B cell (primary cell): ENCODE data around the gene MMS19. TPM values are rescaled to one million over a fixed set of nuclear protein-coding genes. Genes with fewer than 3 reads are reported as not detected.

Experiments used
- ATAC-seq: fragments of 200-7000 bp; cut with Tn5 transposase; one replicate; pipeline ENCODE4 v1.10.0; 2021; ENCODE audit warnings: low read depth, mild to moderate bottlenecking, moderate number of reproducible peaks, moderate library complexity
- CTCF ChIA-PET: fragments of 350-600 bp; sonication (Branson Sonifier 250); formaldehyde crosslinking; loops from one replicate; lab custom pipeline; 2021; ENCODE audit warnings: antibody characterized with exemption, inconsistent platforms; lab: Charles Lee
- POLR2A ChIA-PET: fragments of 350-600 bp; sonication (Branson Sonifier 250); formaldehyde crosslinking; loops from one replicate; lab custom pipeline; 2021; ENCODE audit warnings: antibody characterized with exemption; lab: Charles Lee
- DNase-seq: peaks from one replicate; pipeline ENCODE4 v3.0.0; 2013
- H2AFZ ChIP-seq: 2 replicates; pipeline ENCODE4 v1.6.1; 2012; ENCODE audit warnings: mild to moderate bottlenecking, low read depth, low read length; ENCODE audit not compliant: insufficient read depth, poor library complexity, severe bottlenecking
- H3K27ac ChIP-seq, 2 donors: 1 replicate in 1 of 2; 2 replicates in 1 of 2; pipeline ENCODE4 v1.5.1; 2012 to 2013; ENCODE audit warnings: low read length in 2 of 2, mild to moderate bottlenecking in 2 of 2, moderate library complexity in 1 of 2
- H3K27me3 ChIP-seq, 4 experiments: fragments of 200-600 bp in 1 of 4; sonication (generic) in 1 of 4; replicated peaks in 1 of 4; 1 replicate in 2 of 4; 2 replicates in 2 of 4; pipeline versions ENCODE4 v1.6.1 to v1.7.0; 2013 to 2016; ENCODE audit warnings: low read length in 3 of 4, mild to moderate bottlenecking in 2 of 4, mixed read lengths in 1 of 4, moderate library complexity in 1 of 4; ENCODE audit not compliant: insufficient read depth in 4 of 4, control insufficient read depth in 3 of 4; ENCODE audit errors: control extremely low read depth in 1 of 4
- H3K36me3 ChIP-seq, 2 experiments: replicated peaks in 1 of 2; 1 replicate in 1 of 2; 2 replicates in 1 of 2; pipeline versions ENCODE4 v1.6.1 to v1.7.1; 2013; ENCODE audit warnings: low read length in 1 of 2; ENCODE audit not compliant: insufficient read depth in 2 of 2, control insufficient read depth in 1 of 2; ENCODE audit errors: control extremely low read depth in 1 of 2, extremely low read depth in 1 of 2
- H3K4me1 ChIP-seq, 2 donors: fragments of 200-600 bp in 1 of 2; sonication (generic) in 1 of 2; 1 replicate in 1 of 2; 2 replicates in 1 of 2; pipeline versions ENCODE4 v1.5.1 to v1.6.1; 2013 to 2017; ENCODE audit warnings: low read length in 2 of 2; ENCODE audit not compliant: control insufficient read depth in 2 of 2, insufficient read depth in 2 of 2
- H3K4me2 ChIP-seq: replicated peaks from 2 replicates; pipeline ENCODE3; 2012; ENCODE audit warnings: mild to moderate bottlenecking, low read depth, low read length; ENCODE audit not compliant: poor library complexity, severe bottlenecking
- H3K4me3 ChIP-seq, 5 experiments: fragments of 200-600 bp in 1 of 5; sonication (generic) in 1 of 5; 1 replicate in 3 of 5; 2 replicates in 2 of 5; pipeline versions ENCODE4 v1.5.1 to v1.7.0; 2011 to 2016; ENCODE audit warnings: low read length in 4 of 5, mild to moderate bottlenecking in 4 of 5, low read depth in 2 of 5, control low read depth in 1 of 5, moderate library complexity in 1 of 5; ENCODE audit not compliant: insufficient read depth in 1 of 5; ENCODE audit errors: control extremely low read depth in 1 of 5, extremely low read depth in 1 of 5
- H3K79me2 ChIP-seq: fragments of 200-600 bp; sonication (generic); one replicate; pipeline ENCODE4 v1.6.0; 2016; ENCODE audit warnings: low read length; ENCODE audit not compliant: control insufficient read depth, insufficient read depth
- H3K9ac ChIP-seq: fragments of 200-600 bp; sonication (generic); 2 replicates; pipeline ENCODE4 v1.6.1; 2017; ENCODE audit warnings: mild to moderate bottlenecking, low read length, moderate library complexity
- H3K9me3 ChIP-seq, 3 donors: one replicate each; pipeline versions ENCODE4 v1.6.1 to v1.7.1; 2013; ENCODE audit warnings: low read length in 2 of 3; ENCODE audit not compliant: control insufficient read depth in 2 of 3, insufficient read depth in 1 of 3; ENCODE audit errors: control extremely low read depth in 1 of 3
- H4K20me1 ChIP-seq: 2 replicates; pipeline ENCODE4 v1.6.0; 2012; ENCODE audit warnings: mild to moderate bottlenecking, low read length; ENCODE audit not compliant: insufficient read depth, control insufficient read depth, poor library complexity, severe bottlenecking
- H3K27ac Mint-ChIP-seq: one replicate; pipeline ENCODE4 v1.8.0; 2021; ENCODE audit warnings: mixed read lengths
- H3K27me3 Mint-ChIP-seq: one replicate; pipeline ENCODE4 v1.8.0; 2021; ENCODE audit warnings: mixed read lengths
- H3K4me1 Mint-ChIP-seq: one replicate; pipeline ENCODE4 v1.8.0; 2021; ENCODE audit warnings: mixed read lengths
- H3K4me3 Mint-ChIP-seq: one replicate; pipeline ENCODE4 v1.8.0; 2021; ENCODE audit warnings: mixed read lengths
- H3K9me3 Mint-ChIP-seq: one replicate; pipeline ENCODE4 v1.8.0; 2022; ENCODE audit warnings: mixed read lengths; ENCODE audit not compliant: insufficient read depth
- EZH2 ChIP-seq: IDR thresholded peaks from 2 replicates; pipeline ENCODE4 v1.6.1; 2012; ENCODE audit warnings: borderline replicate concordance, low read depth, mild to moderate bottlenecking, moderate library complexity, low read length; ENCODE audit not compliant: insufficient read depth, poor library complexity, severe bottlenecking
- WGBS: methylation state at CpG from one replicate; pipeline ENCODE4 v1.1.5; 2013; ENCODE audit warnings: missing lambda C conversion rate; ENCODE audit not compliant: insufficient coverage; 5-methylcytosine and 5-hydroxymethylcytosine counted together
- intact Hi-C: fragments of 100-400 bp; cut with micrococcal nuclease; formaldehyde crosslinking; loops from one replicate; pipeline ENCODE4 v1.10.0; 2022
- polyA plus RNA-seq: library from polyadenylated mRNA; depleted of rRNA; stranded (reverse); fragments of >200 nt; gene quantifications from 2 replicates; pipeline ENCODE4 v1.2.3, GENCODE V29; 2012
- total RNA-seq, 2 donors: library from RNA; stranded (reverse); fragments of 120-200 nt in 1 of 2; gene quantifications; 1 replicate in 1 of 2; 2 replicates in 1 of 2; pipeline versions ENCODE4 v1.2.3 to v1.2.4, GENCODE V29; 2013 to 2022
- TF ChIP-seq, protein P1 (sequence below): fragments of 200-600 bp; IDR thresholded peaks from one replicate; pipeline ENCODE4 v1.8.0; 2022; ENCODE audit warnings: antibody characterized with exemption, mild to moderate bottlenecking

MMS19 gene
- total and polyA plus RNA-seq, 2 donors (not counting 1 experiment from before 2014, with no cell fraction given), result 82.1 to 102 TPM

DNA sequence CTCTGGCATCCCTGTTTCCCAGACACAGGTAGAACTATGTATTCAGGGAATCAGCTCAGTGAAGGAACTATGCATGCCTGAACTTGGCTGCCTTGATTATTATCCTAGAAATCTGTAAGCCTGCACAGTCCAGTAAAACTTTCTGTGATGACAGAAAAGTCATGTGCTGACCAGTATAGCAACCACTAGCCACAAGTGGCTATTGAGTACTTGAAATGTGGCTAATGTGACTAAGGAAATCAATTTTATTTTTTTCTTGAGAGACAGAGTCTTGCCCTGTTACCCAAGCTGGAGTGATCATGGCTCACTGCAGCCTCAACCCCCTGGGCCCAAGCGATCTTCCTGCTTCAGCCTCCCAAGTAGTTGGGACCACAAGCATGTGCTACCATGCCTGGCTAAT, 55.9 kb downstream of the MMS19 start:
- Histone ChIP-seq H3K9ac (no peak overlapping the region), H3K4me2 (no peak overlapping the region), H3K27ac (no peak overlapping the region), H3K4me1 (peaks cover 17 to 25% of the 10 kb centered on the region in 2 donors), H3K27me3 (no peaks in the 10 kb centered on the region), H3K79me2 (peaks cover 42% of the 10 kb centered on the region), H3K9me3 (no peaks in the 10 kb centered on the region), H3K4me3 (no peak overlapping the region), H4K20me1 (no peaks in the 10 kb centered on the region), H2AFZ (no peak overlapping the region), H3K36me3 (peaks cover 0 to 33% of the 10 kb centered on the region in 2 experiments)
- intact Hi-C loops, result no loop called here
- WGBS, result 100% methylated on average over 1 of the region's 1 CpG
- no peak overlapping the region for H3K4me3 Mint-ChIP-seq
- DNase-seq (no peak), ATAC-seq (no peak)
- no peaks in the 10 kb centered on the region for H3K9me3 Mint-ChIP-seq
- ChIA-PET POLR2A (no interaction called here), CTCF (interaction anchor here (0.9 kb wide), 1 partner anchor 14 kb away, joined by 3 read pairs; no protein-coding TSS in a partner anchor)
- peaks cover 31% of the 10 kb centered on the region for H3K4me1 Mint-ChIP-seq
- TF ChIP-seq EZH2, result no peak
- TF ChIP-seq, protein P1, sequence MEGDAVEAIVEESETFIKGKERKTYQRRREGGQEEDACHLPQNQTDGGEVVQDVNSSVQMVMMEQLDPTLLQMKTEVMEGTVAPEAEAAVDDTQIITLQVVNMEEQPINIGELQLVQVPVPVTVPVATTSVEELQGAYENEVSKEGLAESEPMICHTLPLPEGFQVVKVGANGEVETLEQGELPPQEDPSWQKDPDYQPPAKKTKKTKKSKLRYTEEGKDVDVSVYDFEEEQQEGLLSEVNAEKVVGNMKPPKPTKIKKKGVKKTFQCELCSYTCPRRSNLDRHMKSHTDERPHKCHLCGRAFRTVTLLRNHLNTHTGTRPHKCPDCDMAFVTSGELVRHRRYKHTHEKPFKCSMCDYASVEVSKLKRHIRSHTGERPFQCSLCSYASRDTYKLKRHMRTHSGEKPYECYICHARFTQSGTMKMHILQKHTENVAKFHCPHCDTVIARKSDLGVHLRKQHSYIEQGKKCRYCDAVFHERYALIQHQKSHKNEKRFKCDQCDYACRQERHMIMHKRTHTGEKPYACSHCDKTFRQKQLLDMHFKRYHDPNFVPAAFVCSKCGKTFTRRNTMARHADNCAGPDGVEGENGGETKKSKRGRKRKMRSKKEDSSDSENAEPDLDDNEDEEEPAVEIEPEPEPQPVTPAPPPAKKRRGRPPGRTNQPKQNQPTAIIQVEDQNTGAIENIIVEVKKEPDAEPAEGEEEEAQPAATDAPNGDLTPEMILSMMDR, result no peak
- H3K27ac Mint-ChIP-seq, result no peak overlapping the region
- H3K27me3 Mint-ChIP-seq, result no peaks in the 10 kb centered on the region

DNA sequence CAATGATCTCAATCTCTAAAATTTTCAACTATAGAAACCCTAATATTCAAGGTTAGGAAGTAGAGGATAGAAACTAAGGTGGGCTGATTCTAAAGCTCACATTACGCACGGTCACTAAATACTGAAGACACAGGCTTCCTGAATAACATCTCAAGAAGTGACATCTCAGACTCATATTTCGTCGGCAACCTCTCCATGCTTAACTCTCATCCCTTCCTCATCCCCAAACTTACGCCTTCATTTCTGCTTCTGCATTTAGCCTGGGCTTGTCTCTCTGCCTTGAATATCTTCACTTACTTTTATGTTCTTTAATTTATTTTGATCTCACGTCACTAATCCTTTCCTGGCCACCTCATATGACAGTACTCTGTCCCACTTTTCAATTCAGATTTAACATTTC, 63.0 kb downstream of the MMS19 start:
- Mint-ChIP-seq H3K4me1 (no peaks in the 10 kb centered on the region), H3K27ac (no peak overlapping the region), H3K4me3 (no peak overlapping the region), H3K9me3 (no peaks in the 10 kb centered on the region), H3K27me3 (no peaks in the 10 kb centered on the region)
- TF ChIP-seq EZH2, result no peak
- TF ChIP-seq, protein P1, result no peak
- Histone ChIP-seq H3K9me3 (no peaks in the 10 kb centered on the region), H3K4me1 (no peaks in the 10 kb centered on the region), H3K27me3 (no peaks in the 10 kb centered on the region), H3K9ac (no peak overlapping the region), H3K4me3 (no peak overlapping the region), H3K79me2 (no peaks in the 10 kb centered on the region), H3K4me2 (no peak overlapping the region), H4K20me1 (no peaks in the 10 kb centered on the region), H2AFZ (no peak overlapping the region), H3K36me3 (peaks cover 10 to 65% of the 10 kb centered on the region in 2 experiments), H3K27ac (no peak overlapping the region)
- no peak for ATAC-seq
- POLR2A ChIA-PET, result no interaction called here
- CTCF ChIA-PET, result no interaction called here
- intact Hi-C loops, result no loop called here
- 100% methylated on average over 5 of the region's 6 CpGs for WGBS
- no peak for DNase-seq
